Glomerular visceral epithelial cell (primary cell): ENCODE results near the gene ZDHHC14.

Source experiments
- DNase-seq: peaks from one replicate; pipeline ENCODE4 v3.0.0-alpha.2; 2016; ENCODE audit errors: extremely low spot score

The ZDHHC14 gene

GRCh38 chr6:157531986-157532365, 151.0 kb downstream of the ZDHHC14 start:
- no peak for DNase-seq

- no peak for DNase-seq
These were observed 152.3 kb downstream of the ZDHHC14 start for GRCh38 chr6:157533048-157533871.

GRCh38 chr6:157534134-157534871, 153.3 kb downstream of the ZDHHC14 start:
- no peak for DNase-seq

- no peak for DNase-seq
These were observed 154.0 kb downstream of the ZDHHC14 start for GRCh38 chr6:157534977-157535339.

GRCh38 chr6:157535340-157536222, 154.6 kb downstream of the ZDHHC14 start:
- peak; percentile 39 for DNase-seq

- no peak for DNase-seq
These were observed 155.2 kb downstream of the ZDHHC14 start for GRCh38 chr6:157536223-157536545.

- DNase-seq: no peak
These were observed 156.6 kb downstream of the ZDHHC14 start for GRCh38 chr6:157537556-157537955.

- no peak for DNase-seq
These were observed 157.2 kb downstream of the ZDHHC14 start for GRCh38 chr6:157538168-157538567.

GRCh38 chr6:157538698-157539097, 157.7 kb downstream of the ZDHHC14 start:
- no peak for DNase-seq

GRCh38 chr6:157539421-157539822, 158.4 kb downstream of the ZDHHC14 start:
- DNase-seq: no peak

- DNase-seq: no peak
These were observed 159.1 kb downstream of the ZDHHC14 start for GRCh38 chr6:157539900-157540752.

GRCh38 chr6:157541618-157542413, 160.8 kb downstream of the ZDHHC14 start:
- no peak for DNase-seq

GRCh38 chr6:157542414-157543160, 161.6 kb downstream of the ZDHHC14 start:
- no peak for DNase-seq

GRCh38 chr6:157546321-157546720, 165.3 kb downstream of the ZDHHC14 start:
- DNase-seq: no peak

GRCh38 chr6:157547112-157547511, 166.1 kb downstream of the ZDHHC14 start:
- DNase-seq: no peak

- no peak for DNase-seq
These were observed 167.9 kb downstream of the ZDHHC14 start for GRCh38 chr6:157548635-157549467.

- no peak for DNase-seq
These were observed 168.4 kb downstream of the ZDHHC14 start for GRCh38 chr6:157549468-157549745.

- no peak for DNase-seq
These were observed 169.4 kb downstream of the ZDHHC14 start for GRCh38 chr6:157550114-157550989.
